H1 (cell line): ENCODE measurements around the gene ZC3H6. TPM values are rescaled to one million over a fixed set of nuclear protein-coding genes. Genes with fewer than 3 reads are reported as not detected.
"Not testable (repeated sequence)": the region's sequence is repeated elsewhere in the genome, so short reads cannot be mapped to it uniquely, and the experiment has no call there.

Experiments used
- CTCF ChIA-PET: fragments of 300-600 bp; sonication (Branson Sonifier 250); formaldehyde crosslinking; loops from one replicate; lab custom pipeline; 2021; ENCODE audit not compliant: partially characterized antibody; lab: Charles Lee
- POLR2A ChIA-PET: fragments of 300-600 bp; sonication (Branson Sonifier 250); formaldehyde crosslinking; loops from one replicate; lab custom pipeline; 2021; ENCODE audit warnings: inconsistent platforms; ENCODE audit not compliant: partially characterized antibody; lab: Charles Lee
- DNase-seq, 2 experiments: peaks; one replicate each; pipeline versions ENCODE4 v3.0.0 to v3.0.0-alpha.2; 2010 to 2022; ENCODE audit warnings: low spot score in 2 of 2, low read depth in 1 of 2, mixed read lengths in 1 of 2
- FAIRE-seq: peaks from 2 replicates; lab custom pipeline; 2011; peaks lifted over from hg19 to GRCh38; lab: Jason Lieb, UNC
- H2AFZ ChIP-seq: 2 replicates; pipeline ENCODE4 v1.8.1; 2012; ENCODE audit warnings: low read length, inconsistent platforms
- H2AK5ac ChIP-seq: 2 replicates; pipeline ENCODE4 v1.6.1; 2013; ENCODE audit warnings: low read depth, low read length
- H2BK120ac ChIP-seq: replicated peaks from 2 replicates; pipeline ENCODE3; 2013; ENCODE audit warnings: low read depth, low read length, inconsistent platforms
- H2BK12ac ChIP-seq: 2 replicates; pipeline ENCODE4 v1.6.1; 2013; ENCODE audit warnings: low read depth, low read length
- H2BK15ac ChIP-seq: 2 replicates; pipeline ENCODE4 v1.6.1; 2013; ENCODE audit warnings: low read length
- H2BK20ac ChIP-seq: 2 replicates; pipeline ENCODE4 v1.6.1; 2013; ENCODE audit warnings: low read length
- H2BK5ac ChIP-seq: 2 replicates; pipeline ENCODE4 v1.6.1; 2013; ENCODE audit warnings: low read depth, low read length
- H3K14ac ChIP-seq: 2 replicates; pipeline ENCODE4 v1.6.1; 2013; ENCODE audit warnings: inconsistent platforms; ENCODE audit not compliant: insufficient read length
- H3K18ac ChIP-seq: 2 replicates; pipeline ENCODE4 v1.6.1; 2013; ENCODE audit warnings: low read length; ENCODE audit errors: extremely low read depth
- H3K23ac ChIP-seq: 2 replicates; pipeline ENCODE4 v1.6.1; 2013; ENCODE audit warnings: inconsistent platforms; ENCODE audit not compliant: insufficient read length
- H3K23me2 ChIP-seq: 2 replicates; pipeline ENCODE4 v1.6.1; 2013; ENCODE audit warnings: low read depth, low read length
- H3K27ac ChIP-seq: 2 replicates; pipeline ENCODE4 v1.6.1; 2011; ENCODE audit warnings: low read depth, low read length, inconsistent platforms
- H3K27me3 ChIP-seq, 4 experiments: replicated peaks in 1 of 4; 1 replicate in 1 of 4; 2 replicates in 3 of 4; pipeline versions ENCODE4 v1.6.1 to v1.8.1; 2011 to 2013; ENCODE audit warnings: low read length in 3 of 4, mild to moderate bottlenecking in 3 of 4, inconsistent platforms in 2 of 4, mixed read lengths in 2 of 4, moderate library complexity in 1 of 4; ENCODE audit not compliant: control insufficient read depth in 3 of 4, insufficient read depth in 3 of 4; ENCODE audit errors: extremely low read depth in 1 of 4
- H3K36me3 ChIP-seq, 4 experiments: 2 replicates each; pipeline versions ENCODE4 v1.6.1 to v1.8.1; 2011 to 2013; ENCODE audit warnings: mild to moderate bottlenecking in 4 of 4, low read length in 3 of 4, moderate library complexity in 2 of 4, control low read depth in 1 of 4, inconsistent platforms in 1 of 4; ENCODE audit not compliant: insufficient read depth in 4 of 4, control insufficient read depth in 2 of 4
- H3K4ac ChIP-seq: replicated peaks from 2 replicates; pipeline ENCODE3; 2013; ENCODE audit warnings: low read length, low read depth, mixed read lengths, inconsistent platforms; ENCODE audit not compliant: insufficient read length
- H3K4me1 ChIP-seq, 4 experiments: replicated peaks in 1 of 4; 1 replicate in 1 of 4; 2 replicates in 3 of 4; pipeline versions ENCODE4 v1.6.1 to v1.8.1; 2011 to 2013; ENCODE audit warnings: low read length in 3 of 4, inconsistent platforms in 2 of 4, mixed read lengths in 1 of 4; ENCODE audit not compliant: insufficient read depth in 4 of 4, control insufficient read depth in 3 of 4
- H3K4me2 ChIP-seq, 2 experiments: 2 replicates each; pipeline versions ENCODE4 v1.6.1 to v1.8.1; 2011 to 2013; ENCODE audit warnings: low read depth in 2 of 2, low read length in 2 of 2, control low read depth in 1 of 2, inconsistent platforms in 1 of 2, mild to moderate bottlenecking in 1 of 2; ENCODE audit not compliant: insufficient read depth in 1 of 2
- H3K4me3 ChIP-seq, 4 experiments: fragments of 200-600, 300-600 bp in 1 of 4; sonication (generic), shearing (Covaris generic), sonication (Bioruptor Twin) in 1 of 4; 2 replicates each; pipeline versions ENCODE4 v1.5.1 to v1.8.1; 2011 to 2016; ENCODE audit warnings: low read length in 4 of 4, low read depth in 3 of 4, control low read depth in 2 of 4, inconsistent platforms in 2 of 4, mild to moderate bottlenecking in 2 of 4, mixed read lengths in 1 of 4, moderate library complexity in 1 of 4; ENCODE audit not compliant: insufficient read depth in 2 of 4; ENCODE audit errors: extremely low read depth in 1 of 4
- H3K56ac ChIP-seq: replicated peaks from 2 replicates; pipeline ENCODE3; 2013; ENCODE audit warnings: low read depth, mild to moderate bottlenecking, mixed read lengths, low read length, inconsistent platforms; ENCODE audit not compliant: insufficient read length
- H3K79me1 ChIP-seq: 2 replicates; pipeline ENCODE4 v1.6.1; 2013; ENCODE audit warnings: low read depth, low read length, control low read depth
- H3K79me2 ChIP-seq, 2 experiments: 2 replicates each; pipeline versions ENCODE4 v1.6.1 to v1.8.1; 2012 to 2013; ENCODE audit warnings: low read length in 2 of 2, mild to moderate bottlenecking in 2 of 2, inconsistent platforms in 1 of 2; ENCODE audit not compliant: insufficient read depth in 2 of 2, control insufficient read depth in 1 of 2
- H3K9ac ChIP-seq, 4 experiments: replicated peaks in 1 of 4; 1 replicate in 1 of 4; 2 replicates in 3 of 4; pipeline versions ENCODE4 v1.6.1 to v1.8.1; 2011 to 2013; ENCODE audit warnings: low read depth in 3 of 4, low read length in 3 of 4, control low read depth in 2 of 4, mild to moderate bottlenecking in 2 of 4, moderate library complexity in 2 of 4, inconsistent platforms in 1 of 4; ENCODE audit errors: extremely low read depth in 1 of 4
- H3K9me3 ChIP-seq, 2 experiments: 2 replicates each; pipeline versions ENCODE4 v1.6.1 to v1.8.1; 2012 to 2013; ENCODE audit warnings: mild to moderate bottlenecking in 2 of 2, moderate library complexity in 2 of 2, control low read depth in 1 of 2, inconsistent platforms in 1 of 2, low read depth in 1 of 2, low read length in 1 of 2, mixed read lengths in 1 of 2; ENCODE audit not compliant: insufficient read depth in 2 of 2
- H4K20me1 ChIP-seq, 2 experiments: replicated peaks in 1 of 2; 2 replicates each; pipeline versions ENCODE3 to v1.8.1; 2011 to 2013; ENCODE audit warnings: inconsistent platforms in 2 of 2, low read length in 2 of 2, mild to moderate bottlenecking in 1 of 2; ENCODE audit not compliant: insufficient read depth in 2 of 2, control insufficient read depth in 1 of 2
- H4K5ac ChIP-seq: 2 replicates; pipeline ENCODE4 v1.6.1; 2013; ENCODE audit warnings: low read length, low read depth, mixed read lengths, inconsistent platforms; ENCODE audit not compliant: insufficient read length
- H4K8ac ChIP-seq: 2 replicates; pipeline ENCODE4 v1.8.0; 2013; ENCODE audit warnings: mild to moderate bottlenecking, moderate library complexity, low read length, inconsistent platforms; ENCODE audit not compliant: insufficient read depth; ENCODE audit errors: extremely low read depth
- H4K91ac ChIP-seq: replicated peaks from 2 replicates; pipeline ENCODE3; 2013; ENCODE audit warnings: low read length, mixed read lengths, inconsistent platforms; ENCODE audit not compliant: insufficient read length
- WGBS, 2 experiments: shearing (Covaris generic) in 1 of 2; methylation state at CpG; one replicate each; pipeline versions ENCODE4 v1.1.6 to v1.1.7; 2013 to 2015; ENCODE audit warnings: low lambda C conversion rate in 2 of 2, mixed read lengths in 2 of 2, inconsistent platforms in 1 of 2, low coverage in 1 of 2, missing lambda C conversion rate in 1 of 2; ENCODE audit not compliant: insufficient replicate concordance in 2 of 2, insufficient coverage in 1 of 2, insufficient read length in 1 of 2; ENCODE audit errors: extremely low coverage in 1 of 2, missing lambda C conversion rate in 1 of 2; 5-methylcytosine and 5-hydroxymethylcytosine counted together
- polyA plus RNA-seq, 7 experiments: library from polyadenylated mRNA; depleted of rRNA in 3 of 7; stranded (reverse) in 5 of 7; unstranded in 2 of 7; fragments of >200 nt in 5 of 7; fragments of 200-250 nt in 2 of 7; gene quantifications; 1 replicate in 5 of 7; 2 replicates in 1 of 7; 4 replicates in 1 of 7; pipeline versions ENCODE4 v1.2.1 to v1.2.3, GENCODE V29; 2011 to 2013; ENCODE audit warnings: missing spikeins in 2 of 7, mixed read lengths in 2 of 7
- total RNA-seq: library from RNA; stranded (reverse); fragmentation: NEBNext Ultra II Directional; extraction: Animal tissue kit (Norgen Biotek cat#: 25700); gene quantifications from 2 replicates; pipeline ENCODE4 v1.2.1, GENCODE V29; 2021

Gene ZC3H6
- total and polyA plus RNA-seq, 2 of the 8 experiments (the other 6 are each of a cell fraction or from before 2014, with no cell fraction given), result 1.4 to 6.9 TPM

DNA sequence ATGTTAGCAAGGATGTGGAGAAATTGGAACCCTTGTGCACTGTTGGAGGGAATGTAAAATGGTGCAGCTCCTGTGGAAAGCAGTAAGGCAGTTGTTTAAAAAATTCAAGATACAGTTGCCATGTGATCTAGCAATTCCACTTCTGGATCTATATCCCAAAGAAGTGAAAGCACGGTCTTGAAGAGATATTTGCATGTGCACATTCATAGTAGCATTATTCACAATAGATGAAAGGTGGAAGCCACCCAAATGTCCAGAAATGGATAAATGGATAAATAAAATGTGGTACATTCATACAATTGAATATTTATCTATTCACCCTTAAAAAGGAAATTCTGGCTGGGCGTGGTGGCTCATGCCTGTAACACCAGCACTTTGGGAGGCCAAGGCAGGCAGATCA, 78.9 kb downstream of the ZC3H6 start:
- H2BK12ac ChIP-seq, H3K79me2 ChIP-seq, FAIRE-seq, H3K4me2 ChIP-seq, H4K8ac ChIP-seq, H3K4me3 ChIP-seq, H3K79me1 ChIP-seq, DNase-seq, H2BK20ac ChIP-seq, H3K36me3 ChIP-seq, H3K4ac ChIP-seq, H3K9me3 ChIP-seq, H3K23ac ChIP-seq, H3K9ac ChIP-seq, H4K91ac ChIP-seq, H2BK5ac ChIP-seq, H2AK5ac ChIP-seq, H3K27ac ChIP-seq, H3K18ac ChIP-seq, H3K27me3 ChIP-seq, H4K5ac ChIP-seq, H2AFZ ChIP-seq, H3K14ac ChIP-seq, H4K20me1 ChIP-seq, H3K56ac ChIP-seq, H3K4me1 ChIP-seq, POLR2A ChIA-PET, H2BK15ac ChIP-seq, H3K23me2 ChIP-seq, H2BK120ac ChIP-seq, CTCF ChIA-PET: not testable (repeated sequence)
- WGBS, 2 experiments, result 83% methylated on average over 2 of the region's 2 CpGs; no CpG with 5 or more reads in 1 of the 2 experiments

DNA sequence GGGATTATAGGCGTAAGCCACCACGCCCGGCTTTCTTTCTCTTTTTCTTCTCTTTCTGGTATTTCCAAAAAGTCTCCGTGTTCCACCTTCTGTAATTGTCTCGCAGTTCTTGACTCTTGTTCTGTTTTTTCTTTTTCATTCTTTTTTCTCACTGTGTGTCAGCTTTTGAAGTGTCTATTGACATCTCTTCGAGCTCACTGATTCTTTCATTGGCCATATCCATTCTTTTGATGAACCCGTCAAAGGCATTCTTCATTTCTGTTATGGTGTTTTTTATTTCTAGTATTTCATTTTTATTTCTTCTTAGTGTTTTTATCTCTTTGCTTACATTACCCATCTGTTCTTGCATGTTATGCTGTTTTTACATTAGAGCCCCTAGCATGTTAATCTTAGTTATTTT, 84.7 kb downstream of the ZC3H6 start:
- H2BK12ac ChIP-seq, H4K8ac ChIP-seq, H2AK5ac ChIP-seq, H3K23ac ChIP-seq, H4K5ac ChIP-seq, H3K4me3 ChIP-seq, H3K14ac ChIP-seq, H3K9ac ChIP-seq, H3K4ac ChIP-seq, H3K56ac ChIP-seq, POLR2A ChIA-PET, H3K27ac ChIP-seq, H4K20me1 ChIP-seq, H3K79me1 ChIP-seq, DNase-seq, H3K23me2 ChIP-seq, H2AFZ ChIP-seq, H4K91ac ChIP-seq, H3K4me1 ChIP-seq, H3K36me3 ChIP-seq, H3K4me2 ChIP-seq, H3K79me2 ChIP-seq, H2BK120ac ChIP-seq, H2BK15ac ChIP-seq, H3K18ac ChIP-seq, H2BK5ac ChIP-seq, H3K27me3 ChIP-seq, H2BK20ac ChIP-seq, H3K9me3 ChIP-seq, FAIRE-seq: not testable (repeated sequence)
- 97% methylated on average over 7 of the region's 7 CpGs; no CpG with 5 or more reads in 1 of the 2 experiments for WGBS, 2 experiments
- CTCF ChIA-PET, result interaction anchor here (0.9 kb wide), 1 partner anchor 160 kb away, joined by 3 read pairs; no protein-coding TSS in a partner anchor
